GM12874 (cell line): ENCODE data around the gene MEAK7.

ENCODE experiments used
- TF ChIP-seq, protein P1 (sequence below): IDR thresholded peaks from 2 replicates; pipeline ENCODE4 v1.5.1; 2011; ENCODE audit warnings: low read depth, mild to moderate bottlenecking, control low read depth, low read length, moderate library complexity; ENCODE audit not compliant: insufficient read depth

The MEAK7 gene, protein sequence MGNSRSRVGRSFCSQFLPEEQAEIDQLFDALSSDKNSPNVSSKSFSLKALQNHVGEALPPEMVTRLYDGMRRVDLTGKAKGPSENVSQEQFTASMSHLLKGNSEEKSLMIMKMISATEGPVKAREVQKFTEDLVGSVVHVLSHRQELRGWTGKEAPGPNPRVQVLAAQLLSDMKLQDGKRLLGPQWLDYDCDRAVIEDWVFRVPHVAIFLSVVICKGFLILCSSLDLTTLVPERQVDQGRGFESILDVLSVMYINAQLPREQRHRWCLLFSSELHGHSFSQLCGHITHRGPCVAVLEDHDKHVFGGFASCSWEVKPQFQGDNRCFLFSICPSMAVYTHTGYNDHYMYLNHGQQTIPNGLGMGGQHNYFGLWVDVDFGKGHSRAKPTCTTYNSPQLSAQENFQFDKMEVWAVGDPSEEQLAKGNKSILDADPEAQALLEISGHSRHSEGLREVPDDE

DNA sequence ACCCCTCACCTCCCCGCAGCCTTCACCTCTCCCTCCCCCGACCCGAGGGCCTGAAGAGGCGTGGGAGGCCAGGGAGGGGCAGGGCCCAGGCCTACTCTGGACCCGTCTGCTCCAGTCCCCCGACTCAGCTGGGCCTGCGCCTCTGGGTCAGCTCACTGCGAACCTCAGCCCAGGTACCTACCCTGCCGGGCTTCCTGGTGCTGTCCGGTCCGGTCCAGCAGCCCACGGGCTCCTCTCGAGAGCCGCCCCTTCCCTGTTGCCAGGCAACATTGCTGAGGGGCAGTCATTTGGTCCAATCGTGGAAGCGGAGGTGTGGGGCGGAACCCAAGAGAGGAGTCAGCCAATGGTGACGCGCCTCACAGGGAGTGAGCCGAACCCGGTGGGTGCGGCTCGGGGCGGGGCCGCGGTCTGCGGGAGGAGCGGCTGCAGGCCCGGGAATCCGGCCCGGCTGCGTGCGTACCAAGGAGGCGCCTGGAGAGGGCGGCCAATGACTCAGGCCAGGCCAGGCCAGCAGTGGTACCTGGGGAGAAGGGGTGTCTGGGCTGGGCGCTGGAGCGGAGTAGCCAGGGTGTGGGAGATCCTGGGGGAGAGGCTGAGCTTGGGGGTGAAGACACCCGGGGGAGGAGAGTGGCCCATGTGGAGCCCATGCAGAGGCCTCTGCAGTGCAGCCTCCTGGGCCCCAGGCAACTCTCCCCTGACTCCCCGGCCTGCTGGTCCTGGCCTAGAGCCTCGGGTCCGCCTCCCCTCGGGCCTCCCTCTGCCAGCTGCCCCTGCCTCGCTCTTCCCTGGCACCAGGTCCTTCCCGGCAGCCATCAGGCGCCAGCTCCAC is at the start of gene MEAK7:
TSS of gene MEAK7 (minus strand) at position 240 of the 829 bp plus-strand sequence. CDS start 6,573 bp downstream, outside the sequence.
- TF ChIP-seq, protein P1, sequence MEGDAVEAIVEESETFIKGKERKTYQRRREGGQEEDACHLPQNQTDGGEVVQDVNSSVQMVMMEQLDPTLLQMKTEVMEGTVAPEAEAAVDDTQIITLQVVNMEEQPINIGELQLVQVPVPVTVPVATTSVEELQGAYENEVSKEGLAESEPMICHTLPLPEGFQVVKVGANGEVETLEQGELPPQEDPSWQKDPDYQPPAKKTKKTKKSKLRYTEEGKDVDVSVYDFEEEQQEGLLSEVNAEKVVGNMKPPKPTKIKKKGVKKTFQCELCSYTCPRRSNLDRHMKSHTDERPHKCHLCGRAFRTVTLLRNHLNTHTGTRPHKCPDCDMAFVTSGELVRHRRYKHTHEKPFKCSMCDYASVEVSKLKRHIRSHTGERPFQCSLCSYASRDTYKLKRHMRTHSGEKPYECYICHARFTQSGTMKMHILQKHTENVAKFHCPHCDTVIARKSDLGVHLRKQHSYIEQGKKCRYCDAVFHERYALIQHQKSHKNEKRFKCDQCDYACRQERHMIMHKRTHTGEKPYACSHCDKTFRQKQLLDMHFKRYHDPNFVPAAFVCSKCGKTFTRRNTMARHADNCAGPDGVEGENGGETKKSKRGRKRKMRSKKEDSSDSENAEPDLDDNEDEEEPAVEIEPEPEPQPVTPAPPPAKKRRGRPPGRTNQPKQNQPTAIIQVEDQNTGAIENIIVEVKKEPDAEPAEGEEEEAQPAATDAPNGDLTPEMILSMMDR, result 0 out of 2 replicates have a peak, but pooled peaks have one; percentile 5

DNA sequence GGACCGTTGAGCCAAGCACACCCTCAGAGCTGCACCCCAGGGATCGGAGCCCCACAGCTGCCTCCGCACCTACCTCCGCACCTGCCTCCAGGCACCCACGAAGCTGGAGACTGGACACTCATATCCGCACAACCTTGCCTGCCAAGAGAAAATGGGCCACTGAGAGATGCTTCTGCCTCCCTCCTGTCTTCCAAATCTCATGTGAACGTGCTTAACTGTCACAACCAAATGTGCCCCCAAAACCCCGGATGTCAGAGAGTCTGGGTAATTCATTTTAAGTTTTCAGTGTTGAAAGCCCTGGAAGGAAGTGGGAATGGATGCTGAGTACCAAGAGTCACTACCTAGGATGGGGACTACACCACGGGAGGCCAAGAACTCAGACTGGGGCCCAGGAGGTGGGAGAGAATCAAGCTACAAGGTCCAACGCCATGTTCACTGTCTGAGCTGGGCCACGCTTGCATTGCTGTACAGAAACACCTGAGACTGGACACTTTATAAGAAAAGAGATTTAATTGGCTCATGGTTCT is 49.5 kb upstream of the MEAK7 start:
- TF ChIP-seq, protein P1, result no peak

DNA sequence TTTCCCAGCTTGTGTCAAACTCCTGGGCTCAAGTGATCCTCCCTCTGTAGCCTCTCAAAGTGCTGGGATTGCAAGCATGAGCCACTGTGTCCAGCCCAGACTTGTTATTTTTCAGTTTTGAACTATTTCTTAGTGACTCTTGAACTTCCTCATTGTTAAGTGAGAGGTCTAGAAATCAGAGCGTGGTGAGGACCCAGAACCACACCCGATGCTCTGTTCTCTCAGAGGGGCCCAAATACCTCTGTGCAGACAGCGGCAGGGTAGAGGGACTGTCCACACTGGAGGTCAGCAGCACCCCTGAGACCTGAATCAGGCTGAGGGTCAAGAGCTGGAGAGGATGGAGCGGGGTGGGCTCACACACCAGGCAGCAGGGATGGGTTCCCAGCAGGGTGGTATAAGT is 47.7 kb upstream of the MEAK7 start:
- TF ChIP-seq, protein P1, result no peak

DNA sequence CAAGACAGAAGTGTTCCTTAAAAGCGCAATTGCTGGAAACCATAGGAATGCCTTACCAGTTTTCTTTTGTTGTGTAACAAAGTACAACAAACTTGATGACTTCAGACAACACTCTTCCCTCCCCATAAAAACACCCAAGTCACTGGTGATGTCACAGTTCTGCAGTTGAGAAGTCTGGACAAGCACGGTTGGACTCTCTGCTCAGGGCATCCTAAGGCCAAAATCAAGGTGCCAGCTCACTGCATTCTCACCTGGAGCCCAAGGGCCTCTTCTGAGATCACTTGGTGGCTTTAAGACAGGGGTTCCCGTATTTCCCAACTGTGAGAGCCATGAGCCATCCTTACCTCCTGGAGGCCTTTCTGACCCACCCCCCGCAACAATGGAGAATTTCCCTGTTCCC is 45.6 kb upstream of the MEAK7 start:
- TF ChIP-seq, protein P1, result no peak

DNA sequence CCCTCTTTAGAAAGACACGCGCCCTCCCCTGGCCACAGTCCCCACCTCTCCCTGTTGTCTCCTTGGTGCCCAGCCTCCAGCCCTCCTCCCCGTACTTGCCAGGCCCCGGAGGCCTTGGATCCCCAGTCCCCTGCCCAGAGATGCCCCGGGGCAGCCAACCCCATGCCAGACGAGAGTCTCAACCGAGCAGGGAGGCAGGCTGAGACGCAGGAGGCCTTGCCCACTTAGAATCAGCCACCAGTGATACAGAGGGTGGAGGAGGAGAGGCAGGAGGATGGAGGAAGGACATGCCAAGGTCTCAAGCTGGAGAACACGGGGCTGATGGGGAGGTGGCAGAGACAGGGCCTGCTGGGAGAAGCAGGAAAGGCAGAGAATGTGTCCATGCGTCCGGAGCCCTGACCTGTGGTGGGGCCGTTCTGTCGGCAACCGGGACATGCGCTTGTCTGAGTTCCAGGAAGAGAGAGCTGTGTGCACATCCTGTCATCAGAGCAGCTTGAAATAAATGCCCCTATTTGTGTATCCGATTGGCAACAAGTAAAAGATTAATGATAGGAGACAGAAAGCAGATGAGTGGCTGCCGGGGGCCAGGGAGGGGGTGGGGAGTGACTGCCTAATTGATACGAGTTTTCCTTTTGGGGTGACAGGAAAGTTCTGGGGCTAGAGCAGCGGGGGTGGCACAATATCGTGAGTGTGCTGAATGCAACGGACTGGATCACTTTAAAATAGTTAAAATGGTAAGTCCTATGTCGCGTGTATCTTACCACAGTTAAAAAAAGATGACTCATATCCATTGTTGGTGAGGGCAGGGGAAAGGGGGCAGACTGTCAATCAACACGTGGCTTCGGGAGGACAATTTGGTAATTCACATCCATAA is 44.7 kb upstream of the MEAK7 start:
- TF ChIP-seq, protein P1, result no peak

DNA sequence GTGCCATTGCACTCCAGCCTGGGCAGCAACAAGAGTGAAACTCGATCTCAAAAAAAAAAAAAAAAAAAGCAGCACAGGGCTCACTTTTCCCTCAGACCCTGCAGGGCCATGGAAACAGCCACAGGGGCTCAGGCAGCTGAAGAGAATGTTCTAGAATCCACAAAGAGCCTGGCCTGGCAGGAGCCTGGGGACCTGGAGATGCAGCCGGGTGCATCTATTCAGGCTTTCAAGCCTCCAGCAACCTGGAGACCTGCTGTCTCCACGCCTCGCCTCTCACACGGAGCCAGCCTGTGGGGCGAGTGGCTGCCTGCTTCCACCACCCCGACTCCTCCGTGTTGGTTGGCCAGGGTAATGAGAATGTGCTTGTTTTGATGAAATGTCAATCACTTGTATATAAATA is 44.0 kb upstream of the MEAK7 start:
- TF ChIP-seq, protein P1, result no peak
